Loucy (cell line): ENCODE results near the gene UNC13B.

Experiments
- H2AFZ ChIP-seq: fragments of 200-600 bp; sonication (generic); 2 replicates; pipeline ENCODE4 v1.6.0; 2016; ENCODE audit warnings: antibody characterized with exemption, mild to moderate bottlenecking, low read length, moderate library complexity
- H3F3A ChIP-seq: fragments of 200-600 bp; 2 replicates; pipeline ENCODE4 v1.6.0; 2016; ENCODE audit warnings: antibody characterized with exemption, low read depth, mild to moderate bottlenecking
- H3K27me3 ChIP-seq: fragments of 200-600 bp; sonication (generic); 2 replicates; pipeline ENCODE4 v1.6.1; 2014; ENCODE audit warnings: low read length, mild to moderate bottlenecking; ENCODE audit not compliant: insufficient read depth, poor library complexity, severe bottlenecking
- H3K36me3 ChIP-seq: fragments of 200-600 bp; sonication (generic); 2 replicates; pipeline ENCODE4 v1.6.1; 2016; ENCODE audit warnings: low read length; ENCODE audit not compliant: insufficient read depth
- H3K4me1 ChIP-seq: fragments of 200-600 bp; sonication (generic); 2 replicates; pipeline ENCODE4 v1.5.1; 2014; ENCODE audit warnings: low read length, mild to moderate bottlenecking; ENCODE audit not compliant: insufficient read depth, poor library complexity, severe bottlenecking
- H3K4me2 ChIP-seq: fragments of 200-600 bp; sonication (generic); 2 replicates; pipeline ENCODE4 v1.6.0; 2014; ENCODE audit warnings: antibody characterized with exemption, low read length, low read depth, mild to moderate bottlenecking; ENCODE audit not compliant: poor library complexity, severe bottlenecking
- H3K4me3 ChIP-seq: fragments of 200-600 bp; sonication (generic); 2 replicates; pipeline ENCODE4 v1.5.1; 2014; ENCODE audit warnings: low read length, mild to moderate bottlenecking, mixed read lengths; ENCODE audit not compliant: poor library complexity, severe bottlenecking
- H3K79me2 ChIP-seq: fragments of 200-600 bp; sonication (generic); 2 replicates; pipeline ENCODE4 v1.6.1; 2014; ENCODE audit warnings: low read length; ENCODE audit not compliant: insufficient read depth
- H3K9ac ChIP-seq: fragments of 200-600 bp; sonication (generic); 2 replicates; pipeline ENCODE4 v1.6.0; 2014; ENCODE audit warnings: mild to moderate bottlenecking, low read depth, low read length, moderate library complexity; ENCODE audit not compliant: poor library complexity, severe bottlenecking
- H3K9me2 ChIP-seq: fragments of 200-600 bp; sonication (generic); replicated peaks from 2 replicates; pipeline ENCODE4 v1.6.1; 2016; ENCODE audit warnings: low read depth, low read length, mixed read lengths
- H3K9me3 ChIP-seq: fragments of 200-600 bp; sonication (generic); 2 replicates; pipeline ENCODE4 v1.6.1; 2014; ENCODE audit warnings: mild to moderate bottlenecking, antibody characterized with exemption, low read length, low read depth; ENCODE audit not compliant: insufficient read depth
- H4K20me1 ChIP-seq: fragments of 200-600 bp; sonication (generic); 2 replicates; pipeline ENCODE4 v1.6.0; 2014; ENCODE audit warnings: antibody characterized with exemption, low read length, mild to moderate bottlenecking; ENCODE audit not compliant: insufficient read depth, poor library complexity, severe bottlenecking
- CTCF ChIP-seq: fragments of 200-600 bp; sonication (generic); conservative IDR thresholded peaks from 2 replicates; pipeline ENCODE4 v1.5.1; 2014; ENCODE audit warnings: mild to moderate bottlenecking, antibody characterized with exemption, low read length
- EZH2phosphoT487 ChIP-seq: fragments of 200-600 bp; IDR thresholded peaks from 2 replicates; pipeline ENCODE4 v1.6.1; 2018; ENCODE audit warnings: antibody characterized with exemption, mild to moderate bottlenecking, moderate library complexity, borderline replicate concordance

UNC13B gene

GRCh38 chr9:35294066-35294465 lies 132.3 kb downstream of the UNC13B start:
- Histone ChIP-seq H3K9ac (no peak overlapping the region), H3F3A (no peaks in the 10 kb centered on the region), H3K4me3 (no peak overlapping the region), H3K9me3 (no peaks in the 10 kb centered on the region), H3K4me2 (no peak overlapping the region), H4K20me1 (no peaks in the 10 kb centered on the region), H3K4me1 (no peaks in the 10 kb centered on the region), H3K36me3 (no peaks in the 10 kb centered on the region), H3K27me3 (no peaks in the 10 kb centered on the region), H2AFZ (no peak overlapping the region), H3K79me2 (no peaks in the 10 kb centered on the region), H3K9me2 (no peaks in the 10 kb centered on the region)
- TF ChIP-seq EZH2phosphoT487 = no peak
- TF ChIP-seq CTCF = no peak

- no peak overlapping the region for H3K4me3 ChIP-seq
- H3F3A ChIP-seq = no peaks in the 10 kb centered on the region
- no peak for TF ChIP-seq EZH2phosphoT487
- no peak for TF ChIP-seq CTCF
- no peaks in the 10 kb centered on the region for H3K79me2 ChIP-seq
- H4K20me1 ChIP-seq = no peaks in the 10 kb centered on the region
- H3K36me3 ChIP-seq = no peaks in the 10 kb centered on the region
- no peaks in the 10 kb centered on the region for H3K9me2 ChIP-seq
- H3K4me1 ChIP-seq = no peaks in the 10 kb centered on the region
- no peaks in the 10 kb centered on the region for H3K9me3 ChIP-seq
- H3K4me2 ChIP-seq = no peak overlapping the region
- no peaks in the 10 kb centered on the region for H3K27me3 ChIP-seq
- H2AFZ ChIP-seq = no peak overlapping the region
- no peak overlapping the region for H3K9ac ChIP-seq
Measured at GRCh38 chr9:35294556-35294955, 132.7 kb downstream of the UNC13B start.

- Histone ChIP-seq H3K27me3 (no peaks in the 10 kb centered on the region), H3K79me2 (no peaks in the 10 kb centered on the region), H3K9me3 (no peaks in the 10 kb centered on the region), H3K9me2 (no peaks in the 10 kb centered on the region), H4K20me1 (no peaks in the 10 kb centered on the region), H3K4me1 (no peaks in the 10 kb centered on the region), H3K36me3 (no peaks in the 10 kb centered on the region), H3K4me3 (no peak overlapping the region), H3F3A (no peaks in the 10 kb centered on the region), H3K9ac (no peak overlapping the region), H2AFZ (no peak overlapping the region), H3K4me2 (no peak overlapping the region)
- TF ChIP-seq CTCF (no peak), EZH2phosphoT487 (no peak)
Measured at GRCh38 chr9:35295369-35296036, 133.7 kb downstream of the UNC13B start.
